Retinal pigment epithelial cell (primary cell): ENCODE results near the gene EMX2.

ENCODE experiments used
- DNase-seq: peaks from one replicate; pipeline ENCODE4 v3.0.0-alpha.2; 2010; ENCODE audit warnings: low read depth
- H3K4me3 ChIP-seq: 2 replicates; pipeline ENCODE4 v1.5.1; 2011; ENCODE audit warnings: mild to moderate bottlenecking, low read length, control low read depth, moderate library complexity
- TF ChIP-seq, protein P1 (sequence below): conservative IDR thresholded peaks from 2 replicates; pipeline ENCODE4 v1.5.1; 2011; ENCODE audit warnings: low read depth, low read length, control low read depth, inconsistent platforms

EMX2 gene

DNA sequence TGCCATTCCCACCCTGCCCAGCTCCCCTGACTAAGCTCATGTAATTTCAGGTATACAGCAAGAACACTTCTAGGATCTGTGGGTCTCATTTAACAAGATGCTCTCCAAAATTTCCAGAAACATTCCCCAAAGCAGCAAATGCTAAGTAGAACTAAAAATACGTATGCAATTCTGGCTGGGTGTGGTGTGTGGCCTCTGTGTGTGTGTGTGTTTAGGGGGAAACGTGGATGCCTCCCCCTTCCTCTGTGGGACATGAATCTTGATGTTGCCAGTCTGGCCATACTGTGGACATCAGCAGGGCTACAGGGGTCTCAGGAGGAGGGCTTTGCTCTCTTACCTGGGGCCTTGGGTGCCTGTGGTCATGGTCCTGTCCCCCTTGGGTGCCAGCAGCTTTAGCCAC lies 18.4 kb downstream of the EMX2 start:
- no peak overlapping the region for H3K4me3 ChIP-seq
- DNase-seq = no peak
- TF ChIP-seq, protein P1, sequence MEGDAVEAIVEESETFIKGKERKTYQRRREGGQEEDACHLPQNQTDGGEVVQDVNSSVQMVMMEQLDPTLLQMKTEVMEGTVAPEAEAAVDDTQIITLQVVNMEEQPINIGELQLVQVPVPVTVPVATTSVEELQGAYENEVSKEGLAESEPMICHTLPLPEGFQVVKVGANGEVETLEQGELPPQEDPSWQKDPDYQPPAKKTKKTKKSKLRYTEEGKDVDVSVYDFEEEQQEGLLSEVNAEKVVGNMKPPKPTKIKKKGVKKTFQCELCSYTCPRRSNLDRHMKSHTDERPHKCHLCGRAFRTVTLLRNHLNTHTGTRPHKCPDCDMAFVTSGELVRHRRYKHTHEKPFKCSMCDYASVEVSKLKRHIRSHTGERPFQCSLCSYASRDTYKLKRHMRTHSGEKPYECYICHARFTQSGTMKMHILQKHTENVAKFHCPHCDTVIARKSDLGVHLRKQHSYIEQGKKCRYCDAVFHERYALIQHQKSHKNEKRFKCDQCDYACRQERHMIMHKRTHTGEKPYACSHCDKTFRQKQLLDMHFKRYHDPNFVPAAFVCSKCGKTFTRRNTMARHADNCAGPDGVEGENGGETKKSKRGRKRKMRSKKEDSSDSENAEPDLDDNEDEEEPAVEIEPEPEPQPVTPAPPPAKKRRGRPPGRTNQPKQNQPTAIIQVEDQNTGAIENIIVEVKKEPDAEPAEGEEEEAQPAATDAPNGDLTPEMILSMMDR = no peak

DNA sequence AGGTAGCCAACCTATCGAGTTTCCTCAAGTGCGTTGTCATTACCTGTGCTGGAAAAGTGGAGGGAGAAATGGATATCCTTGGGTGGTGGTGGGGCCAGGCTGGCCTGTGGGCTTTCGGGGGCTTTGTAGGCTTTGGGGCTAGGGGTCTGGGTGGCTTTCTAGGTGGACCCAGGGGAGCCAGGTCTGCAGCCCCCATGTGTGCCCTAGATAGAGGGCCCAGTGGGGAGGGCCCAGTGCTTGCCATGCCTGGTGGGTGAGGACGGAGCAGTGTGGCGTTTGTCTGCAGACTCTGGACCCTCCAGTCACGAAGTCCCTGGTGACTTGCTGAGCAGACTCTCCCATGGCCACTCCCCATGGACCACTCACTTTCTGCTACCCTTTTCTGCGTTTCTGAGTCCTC lies 19.7 kb downstream of the EMX2 start:
- TF ChIP-seq, protein P1 = no peak
- no peak overlapping the region for H3K4me3 ChIP-seq
- no peak for DNase-seq

DNA sequence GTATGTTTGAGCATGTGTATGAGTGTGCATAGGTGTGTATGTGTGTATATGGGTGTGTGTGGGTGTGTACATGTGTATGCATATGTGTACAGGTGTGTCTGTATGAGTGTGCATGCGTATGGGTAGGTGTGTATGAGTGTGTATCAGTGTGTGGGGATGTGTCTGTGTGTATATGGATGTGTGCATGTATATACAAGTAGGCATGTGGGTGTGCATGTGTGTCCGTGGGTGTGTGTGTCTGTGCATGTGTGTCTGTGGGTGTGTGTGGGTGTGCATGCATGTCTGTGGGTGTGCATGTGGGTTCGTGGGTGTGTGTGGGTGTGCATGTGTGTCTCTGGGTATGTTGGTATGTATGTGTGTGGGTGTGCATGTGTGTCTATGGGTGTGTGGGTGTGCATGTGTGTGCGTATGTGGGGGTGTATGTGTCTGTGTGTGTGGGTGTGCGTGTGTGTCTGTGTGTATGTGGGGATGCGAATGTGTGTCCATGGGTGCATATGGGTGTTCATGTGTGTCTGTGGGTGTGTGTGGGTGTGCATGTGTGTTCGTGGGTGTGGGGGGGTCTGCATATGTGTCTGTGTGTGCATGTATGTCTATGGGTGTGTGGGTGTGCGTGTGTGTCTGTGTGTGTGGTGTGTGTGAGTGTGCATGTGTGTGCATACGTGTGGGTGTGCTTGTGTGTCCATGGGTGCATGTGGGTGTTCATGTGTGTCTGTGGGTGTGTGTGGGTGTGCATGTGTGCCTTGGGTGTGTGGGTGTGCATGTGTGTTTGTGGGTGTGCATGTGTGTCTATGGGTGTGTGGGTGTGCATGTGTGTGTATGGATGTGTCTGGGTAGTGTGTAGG lies 20.6 kb downstream of the EMX2 start:
- TF ChIP-seq, protein P1 = no peak
- no peak overlapping the region for H3K4me3 ChIP-seq
- no peak for DNase-seq

DNA sequence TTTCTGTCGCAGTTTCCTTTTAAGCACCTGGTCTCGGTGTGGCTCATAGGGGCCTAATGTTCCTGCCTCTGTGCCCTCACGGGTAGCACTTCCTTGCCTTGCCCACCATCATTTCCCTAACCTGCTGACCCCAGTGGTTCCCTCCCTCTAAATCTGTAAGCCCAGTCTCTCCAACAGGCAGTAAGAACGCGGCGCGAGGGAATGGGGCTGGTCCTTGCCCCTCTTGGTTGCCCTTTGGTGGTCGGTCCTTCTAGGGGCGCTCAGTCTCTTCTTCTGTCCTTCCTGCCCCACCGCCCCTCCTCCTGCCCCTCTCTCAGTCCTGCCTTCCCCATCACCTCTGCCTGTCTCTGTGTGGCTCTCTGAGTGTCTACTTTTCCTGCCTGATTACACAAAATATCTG lies 21.2 kb downstream of the EMX2 start:
- no peak for DNase-seq
- TF ChIP-seq, protein P1 = no peak
- no peak overlapping the region for H3K4me3 ChIP-seq

DNA sequence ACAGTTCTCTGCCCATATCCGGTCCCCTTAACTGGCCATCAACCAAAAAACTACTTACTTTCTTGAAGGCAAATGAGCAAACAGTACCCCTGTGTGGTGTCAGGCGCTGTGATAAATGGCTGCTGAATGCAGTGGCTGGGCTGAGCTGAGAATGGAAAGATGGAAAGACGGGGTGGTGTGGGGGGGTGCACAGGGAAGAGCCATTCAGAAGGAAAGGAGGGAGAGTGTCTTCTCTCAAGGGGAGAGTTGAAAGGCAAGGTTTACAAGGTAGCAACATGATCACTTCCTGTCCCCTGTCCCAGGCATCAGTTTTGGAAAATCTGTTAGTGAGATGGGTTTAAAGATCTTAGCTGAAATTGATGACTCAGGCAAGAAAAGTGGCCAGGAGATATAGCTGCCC lies 22.5 kb downstream of the EMX2 start:
- no peak for DNase-seq
- TF ChIP-seq, protein P1 = no peak
- no peak overlapping the region for H3K4me3 ChIP-seq

DNA sequence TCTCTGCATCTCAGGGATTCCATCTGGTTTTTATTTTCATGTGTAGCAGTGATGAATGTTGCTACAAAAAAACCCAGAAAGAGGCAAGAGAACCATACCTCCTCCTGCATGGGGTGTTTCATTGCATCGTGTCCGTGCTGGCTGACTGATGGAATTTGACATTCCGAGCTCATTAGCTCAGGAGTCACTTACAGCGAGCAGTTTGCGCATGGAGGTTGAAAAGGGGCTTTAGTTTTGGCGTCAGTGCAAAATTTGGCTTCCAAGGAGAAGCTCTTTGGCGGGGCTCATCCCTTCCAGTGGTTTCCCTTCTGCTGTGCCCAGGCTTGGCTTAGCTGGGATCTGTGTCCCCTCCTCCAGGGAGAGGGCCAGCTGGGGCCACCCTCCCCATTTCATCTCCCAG lies 25.8 kb downstream of the EMX2 start:
- no peak overlapping the region for H3K4me3 ChIP-seq
- TF ChIP-seq, protein P1 = no peak
- DNase-seq = no peak
